Fibroblast of mammary gland (primary cell): ENCODE measurements around the gene CD248.

ENCODE experiments used
- DNase-seq: peaks from one replicate; pipeline ENCODE4 v3.0.0-alpha.2; 2010; ENCODE audit warnings: low read depth
- H3K4me3 ChIP-seq: 2 replicates; pipeline ENCODE4 v1.5.1; 2011; ENCODE audit warnings: low read depth, mild to moderate bottlenecking, low read length, moderate library complexity; ENCODE audit not compliant: control insufficient read depth
- TF ChIP-seq, protein P1 (sequence below): conservative IDR thresholded peaks from 2 replicates; pipeline ENCODE4 v1.5.1; 2011; ENCODE audit warnings: low read depth, low read length, inconsistent platforms; ENCODE audit not compliant: control insufficient read depth, insufficient read depth

Gene CD248

DNA sequence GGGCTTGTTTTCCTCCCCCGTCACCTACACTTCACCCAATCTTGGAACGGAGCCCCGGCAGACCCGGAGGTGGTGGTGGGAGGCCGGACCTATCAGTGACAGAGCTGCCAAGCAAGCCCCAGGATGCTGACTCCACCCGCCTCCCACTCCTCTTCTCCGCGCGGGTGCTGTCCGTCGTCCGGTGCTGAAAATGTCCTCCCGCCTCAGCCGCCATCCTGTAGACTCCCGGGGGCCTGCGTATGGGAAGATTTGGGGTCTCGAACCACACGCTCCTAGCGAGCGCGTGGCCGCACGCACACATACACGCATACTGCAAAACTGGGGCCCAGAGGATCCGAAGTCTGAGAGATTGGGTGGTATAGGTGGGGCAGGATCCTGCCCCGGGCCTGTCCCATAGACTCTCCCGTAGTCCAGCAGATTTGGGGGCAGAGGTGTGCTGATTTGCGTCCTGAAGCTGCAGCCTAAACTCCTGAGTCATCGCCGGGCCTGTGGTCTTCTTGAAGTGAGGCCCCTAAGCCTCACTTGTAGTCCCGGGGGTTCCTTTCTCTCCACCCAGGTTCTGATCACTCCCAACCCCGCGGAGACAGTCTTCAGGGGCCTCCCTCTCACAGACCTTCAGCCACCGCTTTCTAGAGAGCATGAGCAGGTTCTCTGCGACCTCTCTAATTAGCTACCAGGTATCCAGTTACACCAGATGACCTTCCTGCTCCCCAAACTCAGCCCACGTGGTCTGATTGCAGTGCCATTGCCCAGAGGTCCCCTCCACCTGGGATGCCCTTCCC, 27.1 kb downstream of the CD248 start:
- H3K4me3 ChIP-seq, result peak overlapping the region; percentile 64
- TF ChIP-seq, protein P1, sequence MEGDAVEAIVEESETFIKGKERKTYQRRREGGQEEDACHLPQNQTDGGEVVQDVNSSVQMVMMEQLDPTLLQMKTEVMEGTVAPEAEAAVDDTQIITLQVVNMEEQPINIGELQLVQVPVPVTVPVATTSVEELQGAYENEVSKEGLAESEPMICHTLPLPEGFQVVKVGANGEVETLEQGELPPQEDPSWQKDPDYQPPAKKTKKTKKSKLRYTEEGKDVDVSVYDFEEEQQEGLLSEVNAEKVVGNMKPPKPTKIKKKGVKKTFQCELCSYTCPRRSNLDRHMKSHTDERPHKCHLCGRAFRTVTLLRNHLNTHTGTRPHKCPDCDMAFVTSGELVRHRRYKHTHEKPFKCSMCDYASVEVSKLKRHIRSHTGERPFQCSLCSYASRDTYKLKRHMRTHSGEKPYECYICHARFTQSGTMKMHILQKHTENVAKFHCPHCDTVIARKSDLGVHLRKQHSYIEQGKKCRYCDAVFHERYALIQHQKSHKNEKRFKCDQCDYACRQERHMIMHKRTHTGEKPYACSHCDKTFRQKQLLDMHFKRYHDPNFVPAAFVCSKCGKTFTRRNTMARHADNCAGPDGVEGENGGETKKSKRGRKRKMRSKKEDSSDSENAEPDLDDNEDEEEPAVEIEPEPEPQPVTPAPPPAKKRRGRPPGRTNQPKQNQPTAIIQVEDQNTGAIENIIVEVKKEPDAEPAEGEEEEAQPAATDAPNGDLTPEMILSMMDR, result no peak
- DNase-seq, result no peak

DNA sequence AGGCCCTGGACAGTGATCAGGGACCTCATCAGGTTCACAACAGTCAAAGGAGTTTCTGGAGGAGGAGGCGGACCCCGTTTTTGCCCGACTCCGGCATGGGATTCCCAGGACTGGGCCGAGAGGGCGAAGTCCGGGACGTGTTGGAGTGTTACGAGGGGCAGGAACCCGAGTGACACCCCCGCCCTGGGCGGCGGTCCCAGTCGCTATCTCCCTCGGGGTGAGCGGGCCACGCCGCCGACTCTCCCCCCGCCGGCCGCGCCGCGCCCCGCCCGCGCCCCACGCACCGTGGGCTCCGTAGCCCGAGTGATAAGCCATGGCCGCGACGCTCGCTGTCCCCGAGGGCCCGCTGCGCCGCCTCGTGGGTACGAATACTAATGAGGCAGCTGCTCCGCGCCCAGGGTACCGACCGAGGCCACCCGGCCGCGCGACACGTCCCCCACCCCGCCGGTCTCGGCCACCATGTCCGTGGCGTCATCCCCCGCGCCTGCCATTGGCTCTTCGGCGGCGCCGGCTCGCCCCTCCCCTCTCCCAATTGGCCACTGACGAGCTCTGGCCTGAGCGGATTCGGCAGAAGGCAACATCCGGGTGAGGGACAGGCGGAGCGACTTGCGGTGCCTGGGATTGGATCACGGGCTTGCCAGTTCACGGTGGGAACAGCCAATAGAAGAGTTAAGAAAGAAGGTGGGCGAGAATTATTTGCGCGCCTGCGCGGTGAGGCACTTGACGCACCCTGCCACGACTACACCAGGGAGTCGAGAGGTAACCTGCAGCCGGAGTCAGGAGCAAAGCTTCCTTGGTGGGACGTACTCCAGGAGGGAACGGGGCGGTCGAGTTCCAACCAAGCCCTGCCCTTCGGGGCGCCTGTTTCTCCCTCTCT, 27.9 kb downstream of the CD248 start, which contains the start of gene YIF1A:
Gene YIF1A (minus strand): TSS at position 473 of the 877 bp plus-strand sequence. CDS start 158 bp downstream, at position 315.
- TF ChIP-seq, protein P1, result no peak
- peak within 1 kb of the TSS; percentile 89 for H3K4me3 ChIP-seq
- DNase-seq, result peak; percentile 99

DNA sequence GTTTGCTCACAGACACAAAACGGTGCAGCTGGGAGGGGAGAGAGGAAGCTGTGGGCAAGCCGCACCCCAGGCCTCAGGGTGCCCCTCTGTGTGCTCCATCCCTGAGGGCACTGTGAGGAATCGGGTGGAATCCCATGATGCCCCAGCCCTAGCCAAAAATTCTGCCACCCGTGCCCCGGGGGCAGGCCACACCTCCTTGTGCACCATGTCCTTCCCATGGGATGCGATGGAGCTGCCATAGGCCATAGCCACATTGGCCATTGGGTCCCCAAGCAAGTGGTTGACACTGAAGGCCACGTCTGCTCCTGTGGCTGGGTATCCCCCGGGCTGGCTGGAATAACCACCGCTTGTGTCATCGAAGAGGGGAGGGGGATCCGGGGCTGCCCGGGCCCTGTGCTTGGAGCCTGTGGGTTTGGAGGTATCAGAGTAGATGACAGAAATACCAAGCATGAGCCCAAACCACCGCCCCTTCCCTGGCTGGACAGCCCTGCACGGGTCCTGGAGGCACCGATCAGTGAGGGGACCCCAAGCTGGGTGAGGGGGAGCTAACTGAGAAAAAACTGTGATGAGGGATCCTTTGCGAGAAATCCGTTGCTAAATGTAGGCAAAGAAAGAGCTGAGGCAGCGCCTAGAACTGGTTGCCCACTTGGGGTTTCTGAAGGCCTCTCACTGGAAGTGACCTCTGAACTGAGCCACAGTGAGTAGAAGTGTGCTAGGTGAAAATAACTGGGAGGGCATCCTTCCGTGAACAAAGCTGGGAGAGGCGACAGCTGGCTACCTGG, 28.8 kb downstream of the CD248 start:
- no peak for DNase-seq
- TF ChIP-seq, protein P1, result no peak
- peak overlapping the region; percentile 89 for H3K4me3 ChIP-seq

DNA sequence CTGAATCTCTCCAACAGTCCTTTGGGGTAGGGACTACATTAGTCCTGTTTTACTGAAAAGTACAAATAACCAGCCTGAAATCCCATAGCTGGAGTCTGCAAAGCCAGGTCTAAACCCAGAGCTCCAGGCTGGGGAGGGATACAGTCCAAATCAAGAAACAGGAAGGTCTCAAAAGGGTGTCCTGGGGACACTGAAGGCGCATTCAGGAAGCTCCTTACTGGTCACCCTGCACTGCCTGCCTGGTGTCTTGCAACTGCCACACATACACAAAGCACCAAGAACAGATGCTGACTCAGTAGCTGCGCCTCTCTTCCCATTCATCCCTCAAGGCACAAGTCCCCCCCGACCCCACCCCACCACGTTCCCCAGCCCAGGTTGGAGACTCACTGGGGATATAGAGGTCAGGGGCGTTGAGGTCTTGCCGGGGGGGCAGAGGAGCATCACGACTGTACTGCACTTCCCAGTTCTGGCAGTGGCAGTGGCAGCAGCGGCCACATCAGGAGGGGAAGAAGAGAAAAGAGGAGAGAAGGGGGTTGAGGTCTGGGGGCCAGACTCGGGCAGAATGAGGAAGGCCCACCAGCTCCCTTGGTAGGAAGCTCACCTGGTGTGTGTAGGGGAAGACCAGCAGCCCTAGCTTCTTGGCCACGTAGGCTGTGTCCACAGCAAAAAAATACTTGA, 29.5 kb downstream of the CD248 start:
- TF ChIP-seq, protein P1, result no peak
- H3K4me3 ChIP-seq, result peak overlapping the region; percentile 89

DNA sequence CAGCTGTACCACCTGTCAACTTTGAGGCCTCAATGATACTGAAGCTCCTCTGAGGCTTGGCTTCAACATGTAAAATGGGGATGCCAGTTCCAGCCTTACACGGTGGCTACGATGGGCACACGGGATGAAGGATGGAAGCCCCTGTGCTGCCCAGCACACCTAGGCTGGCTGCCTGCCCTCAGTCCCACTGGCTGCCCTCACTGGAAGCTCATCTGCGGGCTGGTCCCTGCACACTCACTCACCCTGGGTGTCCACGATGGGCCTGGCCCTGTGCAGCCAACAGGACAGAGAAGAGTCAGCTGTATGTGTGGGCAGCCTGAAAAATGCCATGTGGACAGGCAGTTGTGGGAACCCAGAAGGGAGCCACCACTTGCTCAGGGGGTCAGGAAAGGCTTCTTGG, 30.1 kb downstream of the CD248 start:
- no peak for DNase-seq
- no peak overlapping the region for H3K4me3 ChIP-seq
- TF ChIP-seq, protein P1, result no peak

More for the DNA sequence above, 29.5 kb downstream of the CD248 start:
- DNase-seq, result no peak

DNA sequence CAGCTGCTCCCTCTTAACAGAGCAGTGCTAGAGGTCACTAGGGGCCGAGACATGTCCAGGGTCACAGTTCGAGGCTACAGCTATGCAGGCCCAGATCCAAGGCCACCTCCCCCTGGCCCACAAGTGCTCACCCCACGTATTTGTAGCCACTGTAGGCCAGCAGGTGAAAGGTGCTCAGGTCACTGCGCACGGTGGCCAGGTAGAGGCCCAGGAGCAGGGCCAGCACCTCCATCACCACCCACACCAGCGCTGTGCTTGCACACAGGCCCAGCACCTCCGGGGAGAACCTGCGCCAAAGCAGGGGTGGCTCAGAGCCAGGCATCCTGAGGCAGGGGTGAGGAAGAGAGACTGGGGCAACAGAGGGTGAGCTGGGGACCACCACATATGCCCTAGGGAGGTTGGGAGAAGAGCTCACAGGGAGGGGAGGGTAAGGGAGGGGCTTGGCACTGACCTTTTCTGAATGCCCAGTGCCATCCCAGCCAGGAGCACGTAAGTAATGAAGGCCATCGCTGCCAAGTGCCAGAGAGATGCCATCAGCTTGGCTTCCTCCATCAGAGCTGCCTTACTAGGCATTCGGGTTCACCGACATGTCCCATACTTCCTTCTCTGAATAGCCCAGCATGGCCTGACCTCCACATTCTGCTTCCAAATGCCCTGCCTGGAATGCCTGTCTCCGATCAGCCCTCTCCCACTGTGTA, 31.4 kb downstream of the CD248 start:
- no peak overlapping the region for H3K4me3 ChIP-seq
- DNase-seq, result no peak
- TF ChIP-seq, protein P1, result no peak
